H9 (cell line): ENCODE data around the gene RCAN1. TPM values are rescaled to one million over a fixed set of nuclear protein-coding genes. Genes with fewer than 3 reads are reported as not detected.

Experiments
- DNase-seq: peaks from one replicate; pipeline ENCODE4 v3.0.0-alpha.2; 2017
- H2AFZ ChIP-seq: one replicate; pipeline ENCODE4 v1.6.1; 2013; ENCODE audit warnings: mild to moderate bottlenecking, low read length, control low read depth, moderate library complexity
- H2AK5ac ChIP-seq: 2 replicates; pipeline ENCODE4 v1.6.1; 2013; ENCODE audit warnings: low read length, control low read depth, mixed read lengths; ENCODE audit not compliant: insufficient read length
- H2BK120ac ChIP-seq: one replicate; pipeline ENCODE4 v1.6.1; 2013; ENCODE audit warnings: low read depth, mild to moderate bottlenecking, low read length, control low read depth, inconsistent platforms; ENCODE audit not compliant: poor library complexity, severe bottlenecking
- H2BK12ac ChIP-seq: 2 replicates; pipeline ENCODE4 v1.6.1; 2013; ENCODE audit warnings: low read length, control low read depth, mixed read lengths, low read depth; ENCODE audit not compliant: insufficient read length
- H2BK15ac ChIP-seq: 2 replicates; pipeline ENCODE4 v1.6.1; 2013; ENCODE audit warnings: low read depth, low read length, control low read depth
- H2BK20ac ChIP-seq: one replicate; pipeline ENCODE4 v1.6.1; 2013; ENCODE audit warnings: low read depth, mild to moderate bottlenecking, low read length, control low read depth, inconsistent platforms; ENCODE audit not compliant: poor library complexity, severe bottlenecking
- H2BK5ac ChIP-seq: 2 replicates; pipeline ENCODE4 v1.6.1; 2013; ENCODE audit warnings: low read length, control low read depth, mixed read lengths; ENCODE audit not compliant: insufficient read length
- H3K14ac ChIP-seq: 2 replicates; pipeline ENCODE4 v1.6.1; 2013; ENCODE audit warnings: low read length, control low read depth; ENCODE audit not compliant: insufficient read depth
- H3K18ac ChIP-seq: 2 replicates; pipeline ENCODE4 v1.6.1; 2013; ENCODE audit warnings: low read depth, mild to moderate bottlenecking, mixed read lengths, low read length, control low read depth; ENCODE audit not compliant: insufficient read length
- H3K23ac ChIP-seq: 2 replicates; pipeline ENCODE4 v1.6.1; 2013; ENCODE audit warnings: low read length, control low read depth, mixed read lengths, low read depth; ENCODE audit not compliant: insufficient read length
- H3K23me2 ChIP-seq: 2 replicates; pipeline ENCODE4 v1.6.1; 2013; ENCODE audit warnings: low read depth, mild to moderate bottlenecking, mixed read lengths, low read length, control low read depth; ENCODE audit not compliant: insufficient read length, poor library complexity, severe bottlenecking
- H3K27ac ChIP-seq: 2 replicates; pipeline ENCODE4 v1.5.1; 2013; ENCODE audit warnings: low read length, control low read depth, mixed read lengths, low read depth; ENCODE audit not compliant: insufficient read length
- H3K27me3 ChIP-seq: 2 replicates; pipeline ENCODE4 v1.6.1; 2013; ENCODE audit warnings: low read length, control low read depth, inconsistent platforms; ENCODE audit not compliant: insufficient read depth
- H3K4ac ChIP-seq: 2 replicates; pipeline ENCODE4 v1.6.1; 2013; ENCODE audit warnings: low read depth, mild to moderate bottlenecking, control low read depth, inconsistent platforms, low read length, moderate library complexity
- H3K4me1 ChIP-seq: 2 replicates; pipeline ENCODE4 v1.6.1; 2013; ENCODE audit warnings: low read length, control low read depth, inconsistent platforms; ENCODE audit not compliant: insufficient read depth
- H3K4me2 ChIP-seq: 2 replicates; pipeline ENCODE4 v1.6.1; 2013; ENCODE audit warnings: low read length, control low read depth, mixed read lengths; ENCODE audit not compliant: insufficient read length, insufficient read depth
- H3K56ac ChIP-seq: 2 replicates; pipeline ENCODE4 v1.6.1; 2013; ENCODE audit warnings: low read depth, mild to moderate bottlenecking, mixed read lengths, low read length, control low read depth; ENCODE audit not compliant: insufficient read length
- H3K79me1 ChIP-seq: 2 replicates; pipeline ENCODE4 v1.6.1; 2013; ENCODE audit warnings: low read depth, mild to moderate bottlenecking, moderate library complexity, low read length, control low read depth, inconsistent platforms; ENCODE audit not compliant: insufficient read depth, poor library complexity, severe bottlenecking
- H3K79me2 ChIP-seq: 2 replicates; pipeline ENCODE4 v1.6.1; 2013; ENCODE audit warnings: low read length, control low read depth, inconsistent platforms; ENCODE audit not compliant: insufficient read depth
- H3K9ac ChIP-seq: 2 replicates; pipeline ENCODE4 v1.6.1; 2013; ENCODE audit warnings: low read length, control low read depth, mixed read lengths; ENCODE audit not compliant: insufficient read length; ENCODE audit errors: extremely low read depth
- H3K9me3 ChIP-seq: one replicate; pipeline ENCODE4 v1.6.1; 2013; ENCODE audit warnings: low read depth, low read length, inconsistent platforms; ENCODE audit not compliant: control insufficient read depth
- H3T11ph ChIP-seq: one replicate; pipeline ENCODE4 v1.6.1; 2013; ENCODE audit warnings: mild to moderate bottlenecking, low read length, control low read depth, inconsistent platforms
- H4K20me1 ChIP-seq: one replicate; pipeline ENCODE4 v1.6.1; 2013; ENCODE audit not compliant: control insufficient read depth, insufficient read length, insufficient read depth
- H4K5ac ChIP-seq: 2 replicates; pipeline ENCODE4 v1.6.1; 2013; ENCODE audit warnings: low read depth, mild to moderate bottlenecking, mixed read lengths, low read length, control low read depth; ENCODE audit not compliant: insufficient read length
- H4K8ac ChIP-seq: replicated peaks from 2 replicates; pipeline ENCODE4 v1.6.1; 2013; ENCODE audit warnings: low read length, control low read depth, mixed read lengths, low read depth; ENCODE audit not compliant: insufficient read length
- H4K91ac ChIP-seq: 2 replicates; pipeline ENCODE4 v1.6.1; 2013; ENCODE audit warnings: low read depth, mild to moderate bottlenecking, moderate library complexity, mixed read lengths, low read length, control low read depth; ENCODE audit not compliant: insufficient read length
- H3K27ac Mint-ChIP-seq, 3 experiments: 2 replicates in 2 of 3; 3 replicates in 1 of 3; pipeline ENCODE4 v1.8.0; 2020 to 2021; ENCODE audit warnings: mixed read lengths in 3 of 3, mild to moderate bottlenecking in 1 of 3, moderate library complexity in 1 of 3
- H3K27me3 Mint-ChIP-seq: 2 replicates; pipeline ENCODE4 v1.8.0; 2021; ENCODE audit warnings: low read depth, mild to moderate bottlenecking, moderate library complexity, mixed read lengths
- H3K36me3 Mint-ChIP-seq, 3 experiments: 2 replicates in 2 of 3; 3 replicates in 1 of 3; pipeline ENCODE4 v1.8.0; 2020 to 2021; ENCODE audit warnings: low read depth in 3 of 3, mixed read lengths in 3 of 3; ENCODE audit not compliant: insufficient read depth in 1 of 3
- H3K4me1 Mint-ChIP-seq, 2 experiments: 2 replicates each; pipeline ENCODE4 v1.8.0; 2020; ENCODE audit warnings: mixed read lengths in 2 of 2
- H3K4me3 Mint-ChIP-seq, 2 experiments: 2 replicates in 1 of 2; 3 replicates in 1 of 2; pipeline ENCODE4 v1.8.0; 2020 to 2021; ENCODE audit warnings: mild to moderate bottlenecking in 2 of 2, mixed read lengths in 2 of 2, moderate library complexity in 1 of 2
- H3K9me3 Mint-ChIP-seq, 2 experiments: 2 replicates in 1 of 2; 3 replicates in 1 of 2; pipeline ENCODE4 v1.8.0; 2020; ENCODE audit warnings: mild to moderate bottlenecking in 2 of 2, mixed read lengths in 2 of 2, moderate library complexity in 1 of 2
- WGBS: extraction: QIAGEN DNeasy Blood & Tissue Kit; methylation state at CpG from one replicate; pipeline ENCODE4 v1.1.7; 2013; ENCODE audit warnings: missing lambda C conversion rate, low lambda C conversion rate, mixed read lengths; ENCODE audit not compliant: insufficient read length; ENCODE audit errors: extremely low coverage; 5-methylcytosine and 5-hydroxymethylcytosine counted together
- total RNA-seq: library from RNA; stranded (reverse); gene quantifications from 2 replicates; pipeline ENCODE4 v1.2.1, GENCODE V29; 2021
- TF ChIP-seq, protein P1 (sequence below): fragments of 200-600 bp; sonication (generic); conservative IDR thresholded peaks from 3 replicates; pipeline ENCODE4 v1.8.0; 2021; ENCODE audit warnings: antibody characterized with exemption, mild to moderate bottlenecking

RCAN1 gene
- total RNA-seq, 1 experiment from 2014 or later, result 7.0 TPM

DNA sequence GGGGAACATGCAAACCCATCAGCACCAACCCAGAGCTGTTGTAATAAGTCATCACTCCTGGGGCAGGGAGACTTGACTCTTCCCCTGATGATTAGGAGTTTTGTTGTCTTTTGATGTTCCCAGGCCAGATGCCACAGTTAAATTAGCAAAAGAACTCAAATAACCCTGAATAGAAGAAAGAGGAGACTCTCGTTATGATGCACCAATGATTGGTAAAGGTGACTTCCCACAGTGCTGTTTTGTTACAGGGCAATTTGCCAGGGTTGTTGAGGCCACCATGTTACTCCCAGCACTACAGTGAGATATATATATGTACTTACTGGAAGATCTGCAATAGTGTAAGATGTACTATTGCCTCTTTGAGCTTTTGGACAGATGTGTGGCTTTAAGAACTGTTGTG is 24.3 kb upstream of the RCAN1 start:
- Histone ChIP-seq H2BK15ac (no peak overlapping the region), H2BK20ac (no peak overlapping the region), H3K27me3 (no peaks in the 10 kb centered on the region), H3K56ac (no peak overlapping the region), H3K4me1 (no peaks in the 10 kb centered on the region), H4K91ac (no peak overlapping the region), H3K23me2 (no peaks in the 10 kb centered on the region), H2AFZ (no peak overlapping the region), H4K20me1 (no peaks in the 10 kb centered on the region), H3K79me2 (no peaks in the 10 kb centered on the region), H3K4ac (no peak overlapping the region), H2BK5ac (no peak overlapping the region), H2AK5ac (no peak overlapping the region), H3T11ph (no peak overlapping the region), H3K4me2 (no peak overlapping the region), H3K9me3 (no peaks in the 10 kb centered on the region), H3K18ac (no peak overlapping the region), H3K27ac (no peak overlapping the region), H2BK12ac (no peak overlapping the region), H4K8ac (no peak overlapping the region), H2BK120ac (no peak overlapping the region), H3K79me1 (no peaks in the 10 kb centered on the region), H3K23ac (no peak overlapping the region), H3K9ac (no peak overlapping the region), H4K5ac (no peak overlapping the region), H3K14ac (no peak overlapping the region)
- DNase-seq, result no peak
- WGBS, result no CpG with 5 or more reads among the region's 1 CpG
- H3K4me3 Mint-ChIP-seq, result no peak overlapping the region
- no peaks in the 10 kb centered on the region; a peak in 1 of 7 replicates for H3K36me3 Mint-ChIP-seq
- H3K4me1 Mint-ChIP-seq, result no peaks in the 10 kb centered on the region; a peak in 1 of 4 replicates
- peaks cover 8% of the 10 kb centered on the region for H3K27me3 Mint-ChIP-seq
- TF ChIP-seq, protein P1, sequence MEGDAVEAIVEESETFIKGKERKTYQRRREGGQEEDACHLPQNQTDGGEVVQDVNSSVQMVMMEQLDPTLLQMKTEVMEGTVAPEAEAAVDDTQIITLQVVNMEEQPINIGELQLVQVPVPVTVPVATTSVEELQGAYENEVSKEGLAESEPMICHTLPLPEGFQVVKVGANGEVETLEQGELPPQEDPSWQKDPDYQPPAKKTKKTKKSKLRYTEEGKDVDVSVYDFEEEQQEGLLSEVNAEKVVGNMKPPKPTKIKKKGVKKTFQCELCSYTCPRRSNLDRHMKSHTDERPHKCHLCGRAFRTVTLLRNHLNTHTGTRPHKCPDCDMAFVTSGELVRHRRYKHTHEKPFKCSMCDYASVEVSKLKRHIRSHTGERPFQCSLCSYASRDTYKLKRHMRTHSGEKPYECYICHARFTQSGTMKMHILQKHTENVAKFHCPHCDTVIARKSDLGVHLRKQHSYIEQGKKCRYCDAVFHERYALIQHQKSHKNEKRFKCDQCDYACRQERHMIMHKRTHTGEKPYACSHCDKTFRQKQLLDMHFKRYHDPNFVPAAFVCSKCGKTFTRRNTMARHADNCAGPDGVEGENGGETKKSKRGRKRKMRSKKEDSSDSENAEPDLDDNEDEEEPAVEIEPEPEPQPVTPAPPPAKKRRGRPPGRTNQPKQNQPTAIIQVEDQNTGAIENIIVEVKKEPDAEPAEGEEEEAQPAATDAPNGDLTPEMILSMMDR, result no peak
- no peaks in the 10 kb centered on the region for H3K9me3 Mint-ChIP-seq
- H3K27ac Mint-ChIP-seq, result no peak overlapping the region
